HepG2 (cell line): ENCODE data around the gene SMIM36. TPM values are rescaled to one million over a fixed set of nuclear protein-coding genes. Genes with fewer than 3 reads are reported as not detected.
A peak's percentile ranks its signal among the peaks of the same experiment; 100 is the strongest.

Experiments
- ATF3 ChIP-seq: sonication (generic); formaldehyde crosslinking; IDR thresholded peaks from 2 replicates; pipeline ENCODE4 v1.4.0; 2020; ENCODE audit warnings: missing genetic modification reagents
- EED ChIP-seq: sonication (generic); formaldehyde crosslinking; IDR thresholded peaks from 2 replicates; pipeline ENCODE4 v1.5.0; 2020; ENCODE audit warnings: mild to moderate bottlenecking, missing genetic modification reagents
- FOXC1 ChIP-seq: sonication (generic); formaldehyde crosslinking; IDR thresholded peaks from 2 replicates; pipeline ENCODE4 v1.8.0; 2022; ENCODE audit warnings: mild to moderate bottlenecking, missing genetic modification reagents, borderline replicate concordance
- FOXK2 ChIP-seq: fragments of 450-650 bp; IDR thresholded peaks from 2 replicates; pipeline ENCODE4 v1.6.1; 2016
- GATAD1 ChIP-seq: IDR thresholded peaks from 2 replicates; pipeline ENCODE4 v1.6.1; 2016; ENCODE audit warnings: missing genetic modification reagents, missing compliant biosample characterization
- HCFC1 ChIP-seq: fragments of 150-350 bp; IDR thresholded peaks from 2 replicates; pipeline ENCODE4 v1.6.1; 2014; ENCODE audit warnings: low read depth, low read length
- MED13 ChIP-seq: sonication (generic); formaldehyde crosslinking; IDR thresholded peaks from 2 replicates; pipeline ENCODE4 v1.5.0; 2020; ENCODE audit warnings: missing genetic modification reagents
- NFYB ChIP-seq: sonication (generic); formaldehyde crosslinking; IDR thresholded peaks from 2 replicates; pipeline ENCODE4 v1.4.0; 2020; ENCODE audit warnings: missing genetic modification reagents
- TFAP4 ChIP-seq: sonication (generic); IDR thresholded peaks from 2 replicates; pipeline ENCODE4 v1.6.1; 2016; ENCODE audit warnings: low read depth, borderline replicate concordance
- THYN1 ChIP-seq: sonication (generic); formaldehyde crosslinking; IDR thresholded peaks from 2 replicates; pipeline ENCODE4 v1.8.1; 2023; ENCODE audit warnings: low read depth, mild to moderate bottlenecking, moderate library complexity, missing genetic modification reagents, borderline replicate concordance
- TRIM24 ChIP-seq: sonication (generic); formaldehyde crosslinking; IDR thresholded peaks from 2 replicates; pipeline ENCODE4 v1.8.0; 2022; ENCODE audit warnings: mild to moderate bottlenecking, missing genetic modification reagents
- YEATS2 ChIP-seq: sonication (generic); formaldehyde crosslinking; IDR thresholded peaks from 2 replicates; pipeline ENCODE4 v1.4.0; 2020; ENCODE audit warnings: missing genetic modification reagents, borderline replicate concordance
- YY1 ChIP-seq: IDR thresholded peaks from 2 replicates; pipeline ENCODE4 v1.6.1; 2011; ENCODE audit warnings: low read length, low read depth, moderate library complexity, mild to moderate bottlenecking; ENCODE audit not compliant: insufficient read depth, insufficient replicate concordance
- ZBTB34 ChIP-seq: sonication (generic); formaldehyde crosslinking; IDR thresholded peaks from 2 replicates; pipeline ENCODE4 v1.8.0; 2022; ENCODE audit warnings: mild to moderate bottlenecking, missing genetic modification reagents
- ZBTB46 ChIP-seq: sonication (generic); formaldehyde crosslinking; IDR thresholded peaks from 2 replicates; pipeline ENCODE4 v1.4.0; 2020; ENCODE audit warnings: mild to moderate bottlenecking, missing genetic modification reagents, borderline replicate concordance
- ZNF101 ChIP-seq: sonication (generic); formaldehyde crosslinking; IDR thresholded peaks from 2 replicates; pipeline ENCODE4 v1.4.0; 2020; ENCODE audit warnings: mild to moderate bottlenecking, low read depth, missing genetic modification reagents, borderline replicate concordance
- ZNF292 ChIP-seq: sonication (generic); formaldehyde crosslinking; IDR thresholded peaks from 2 replicates; pipeline ENCODE4 v1.8.1; 2022; ENCODE audit warnings: mild to moderate bottlenecking, low read depth, missing genetic modification reagents, borderline replicate concordance
- ZNF563 ChIP-seq: sonication (generic); formaldehyde crosslinking; IDR thresholded peaks from 2 replicates; pipeline ENCODE4 v1.8.0; 2022; ENCODE audit warnings: mild to moderate bottlenecking, moderate library complexity, missing genetic modification reagents
- ZNF614 ChIP-seq: IDR thresholded peaks from 2 replicates; pipeline ENCODE4 v1.6.1; 2018; ENCODE audit warnings: missing biosample characterization, missing genetic modification reagents, inconsistent platforms, borderline replicate concordance
- ZNF713 ChIP-seq: sonication (generic); formaldehyde crosslinking; IDR thresholded peaks from 2 replicates; pipeline ENCODE4 v1.4.0; 2020; ENCODE audit warnings: mild to moderate bottlenecking, missing genetic modification reagents
- ZNF878 ChIP-seq: sonication (generic); formaldehyde crosslinking; IDR thresholded peaks from 2 replicates; pipeline ENCODE4 v1.8.1; 2023; ENCODE audit warnings: mild to moderate bottlenecking, missing genetic modification reagents, moderate library complexity
- polyA plus RNA-seq, 8 experiments: library from polyadenylated mRNA; depleted of rRNA in 3 of 8; stranded (reverse) in 7 of 8; unstranded in 1 of 8; fragments of >200 nt; fragmentation: Illumina TruSeq in 4 of 8; extraction: Trizol in 4 of 8; gene quantifications; 2 replicates each; pipeline versions ENCODE4 v1.2.1 to v1.2.3, GENCODE V29; 2011 to 2016; ENCODE audit warnings: low read depth in 4 of 8, missing spikeins in 1 of 8, mixed read lengths in 1 of 8; ENCODE audit not compliant: insufficient read depth in 1 of 8
- total RNA-seq, 5 experiments: library from RNA; depleted of rRNA; stranded (reverse); fragments of >200 nt; fragmentation: Illumina TruSeq; extraction: Trizol; gene quantifications; 2 replicates each; pipeline ENCODE4 v1.2.3, GENCODE V29; 2016; ENCODE audit warnings: low read depth in 1 of 5
- TF ChIP-seq, protein P1 (sequence below): IDR thresholded peaks from 2 replicates; pipeline ENCODE4 v1.6.1; 2016; ENCODE audit warnings: mild to moderate bottlenecking, missing biosample characterization, missing genetic modification reagents
- TF ChIP-seq, protein P2 (sequence below): sonication (generic); formaldehyde crosslinking; IDR thresholded peaks from 2 replicates; pipeline ENCODE4 v1.5.1; 2020; ENCODE audit warnings: missing genetic modification reagents, mild to moderate bottlenecking, borderline replicate concordance

SMIM36 gene
- total and polyA plus RNA-seq, 2 of the 13 experiments (the other 11 are each of a cell fraction or from before 2014, with no cell fraction given) = not detected

DNA sequence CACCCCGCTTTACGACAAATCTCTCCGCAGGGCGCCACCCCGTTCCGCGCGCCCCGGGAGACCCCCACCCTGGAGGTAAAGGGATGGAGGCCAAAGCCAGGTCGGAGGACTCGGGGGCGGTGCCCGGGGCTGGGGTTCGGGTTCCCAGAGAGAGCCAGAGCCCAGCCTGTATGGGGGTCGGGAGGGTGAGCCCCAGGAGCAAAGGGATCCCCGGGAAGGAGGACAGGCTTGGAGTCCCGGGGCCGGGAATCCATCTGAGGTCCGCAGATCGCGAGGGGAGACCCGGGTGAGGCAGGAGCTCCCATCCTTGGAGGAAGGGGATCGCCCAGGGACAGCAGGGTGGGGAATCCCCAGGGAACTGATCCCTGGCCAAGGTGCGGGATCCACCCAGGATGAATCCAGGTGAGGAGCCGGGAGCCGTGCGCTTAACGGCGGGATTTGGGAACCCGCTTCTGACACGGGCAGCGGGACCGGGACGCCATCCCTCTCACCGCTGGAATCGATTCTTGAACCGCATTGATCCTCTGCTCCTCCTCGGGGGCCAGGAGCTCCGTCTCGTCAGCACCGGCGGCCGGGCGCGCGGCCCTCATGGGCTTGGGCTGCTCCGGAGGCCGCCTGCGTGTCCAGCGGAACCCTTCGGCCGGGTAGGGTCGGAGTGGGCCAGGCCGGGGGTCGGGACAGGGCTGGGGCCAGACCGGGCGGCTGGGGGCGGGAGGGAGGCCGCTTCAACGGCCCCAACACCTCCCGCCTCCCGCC, 89.9 kb downstream of the SMIM36 start, which contains the start of gene MMD (continued):
- TF ChIP-seq ZBTB34 = no peak
- TF ChIP-seq GATAD1 (CRISPR knock-in tag) = 0 out of 2 replicates have a peak, but pooled peaks have one; percentile 27
- TF ChIP-seq ZNF713 (CRISPR knock-in tag) = peak; percentile 77; the same call in 1 of the 2 replicates
- peak; percentile 81 for TF ChIP-seq ZNF563 (CRISPR knock-in tag)
- TF ChIP-seq ZNF101 (CRISPR knock-in tag) = no peak
- TF ChIP-seq FOXC1 (CRISPR knock-in tag) = peak; percentile 81
- peak; percentile 31; the same call in 1 of the 2 replicates for TF ChIP-seq TFAP4
- no peak for TF ChIP-seq FOXK2
- TF ChIP-seq TRIM24 (CRISPR knock-in tag) = peak; percentile 31; the same call in 1 of the 2 replicates
- TF ChIP-seq ATF3 = peak; percentile 45; the same call in 1 of the 2 replicates
- no peak for TF ChIP-seq ZNF292 (CRISPR knock-in tag)
- no peak for TF ChIP-seq ZNF878 (CRISPR knock-in tag)
- no peak for TF ChIP-seq THYN1 (CRISPR knock-in tag)
- no peak for TF ChIP-seq YEATS2
- TF ChIP-seq, protein P1, sequence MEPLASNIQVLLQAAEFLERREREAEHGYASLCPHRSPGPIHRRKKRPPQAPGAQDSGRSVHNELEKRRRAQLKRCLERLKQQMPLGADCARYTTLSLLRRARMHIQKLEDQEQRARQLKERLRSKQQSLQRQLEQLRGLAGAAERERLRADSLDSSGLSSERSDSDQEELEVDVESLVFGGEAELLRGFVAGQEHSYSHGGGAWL (CRISPR knock-in tag) = peak; percentile 80
- no peak for TF ChIP-seq HCFC1
- no peak; the same call in 1 of the 2 replicates for TF ChIP-seq ZNF614 (CRISPR knock-in tag)
- TF ChIP-seq, protein P2, sequence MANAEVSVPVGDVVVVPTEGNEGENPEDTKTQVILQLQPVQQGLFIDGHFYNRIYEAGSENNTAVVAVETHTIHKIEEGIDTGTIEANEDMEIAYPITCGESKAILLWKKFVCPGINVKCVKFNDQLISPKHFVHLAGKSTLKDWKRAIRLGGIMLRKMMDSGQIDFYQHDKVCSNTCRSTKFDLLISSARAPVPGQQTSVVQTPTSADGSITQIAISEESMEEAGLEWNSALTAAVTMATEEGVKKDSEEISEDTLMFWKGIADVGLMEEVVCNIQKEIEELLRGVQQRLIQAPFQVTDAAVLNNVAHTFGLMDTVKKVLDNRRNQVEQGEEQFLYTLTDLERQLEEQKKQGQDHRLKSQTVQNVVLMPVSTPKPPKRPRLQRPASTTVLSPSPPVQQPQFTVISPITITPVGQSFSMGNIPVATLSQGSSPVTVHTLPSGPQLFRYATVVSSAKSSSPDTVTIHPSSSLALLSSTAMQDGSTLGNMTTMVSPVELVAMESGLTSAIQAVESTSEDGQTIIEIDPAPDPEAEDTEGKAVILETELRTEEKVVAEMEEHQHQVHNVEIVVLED = peak; percentile 6; the same call in 1 of the 2 replicates
- TF ChIP-seq NFYB (CRISPR knock-in tag) = no peak; the same call in 1 of the 2 replicates
- no peak for TF ChIP-seq ZBTB46 (CRISPR knock-in tag)
- no peak for TF ChIP-seq YY1
- no peak for TF ChIP-seq MED13
- TF ChIP-seq EED (CRISPR knock-in tag) = peak; percentile 53; the same call in 1 of the 2 replicates
